Measurements from ENCODE around the gene ALKBH6.

The ALKBH6 gene

DNA sequence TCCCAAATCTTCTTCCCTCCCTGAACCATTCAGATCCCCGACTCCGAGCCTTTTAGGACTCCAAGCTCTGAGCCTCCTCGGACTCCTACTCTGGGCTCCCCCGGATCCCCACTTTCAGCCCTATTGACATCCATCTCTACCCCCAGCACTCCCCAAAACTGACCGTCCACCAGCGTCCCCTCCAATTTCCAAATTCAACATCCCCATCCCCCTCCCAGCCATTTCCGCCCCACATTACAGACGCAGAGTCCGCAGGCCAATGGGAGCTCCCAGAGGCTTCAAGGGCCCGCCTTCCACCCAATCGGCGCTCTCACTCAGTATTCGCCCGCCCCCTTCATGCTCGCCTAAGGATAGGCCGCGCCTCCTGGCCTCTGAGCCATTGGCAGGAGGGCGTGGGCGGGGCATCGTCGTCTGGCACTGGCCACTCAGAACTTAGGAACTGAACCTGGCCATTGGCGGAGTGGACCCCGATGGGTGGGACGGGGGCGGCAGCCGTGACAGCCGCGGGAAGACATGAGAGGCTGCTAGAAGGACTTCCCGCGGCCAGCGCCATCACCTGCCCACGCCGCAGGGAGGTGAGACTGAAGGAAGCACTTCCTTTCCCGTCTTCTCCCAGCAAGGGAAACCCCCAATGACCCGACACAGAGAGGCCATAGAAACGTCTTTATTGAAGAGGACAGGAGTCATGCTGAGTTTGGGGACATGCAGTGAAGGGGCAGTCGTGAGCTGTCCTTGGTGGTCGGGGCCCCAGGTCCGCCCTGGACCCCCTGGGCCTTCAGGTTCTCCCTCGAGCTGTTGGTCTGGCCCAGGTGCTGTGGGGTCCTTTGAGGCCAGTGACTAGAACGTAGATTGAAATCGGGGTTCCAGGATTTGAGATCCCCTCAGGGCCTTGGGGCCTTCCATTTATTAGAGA is at the start of gene ALKBH6 (continued):
- TF ChIP-seq KLF1 (tag by site-specific recombination; IDR thresholded peaks at IDR 0.05) (peak; percentile 56; the same call in 1 of the 2 replicates), ZXDB (tag by site-specific recombination; IDR thresholded peaks at IDR 0.05) (peak; percentile 76), ZNF341 (tag by site-specific recombination; IDR thresholded peaks at IDR 0.05; ENCODE audit: low read depth) (peak; percentile 100), ZNF561 (tag by site-specific recombination; IDR thresholded peaks at IDR 0.05; ENCODE audit: borderline replicate concordance) (peak; percentile 91), ZFHX2 (tag by site-specific recombination; conservative IDR thresholded peaks at IDR 0.05) (peak; percentile 98), SP2 (tag by site-specific recombination; IDR thresholded peaks at IDR 0.05) (peak; percentile 100), ZNF112 (tag by site-specific recombination; IDR thresholded peaks at IDR 0.05) (no peak), KLF8 (tag by site-specific recombination; IDR thresholded peaks at IDR 0.05) (peak; percentile 88), MZF1 (tag by site-specific recombination; IDR thresholded peaks at IDR 0.05; ENCODE audit: borderline replicate concordance) (peak; percentile 88), EGR2 (tag by site-specific recombination; IDR thresholded peaks at IDR 0.05; ENCODE audit: low read depth) (peak; percentile 98), ZNF391 (tag by site-specific recombination; IDR thresholded peaks at IDR 0.05; ENCODE audit: borderline replicate concordance, low read depth) (peak; percentile 77), WT1 (tag by site-specific recombination; IDR thresholded peaks at IDR 0.05) (peak; percentile 50), ZBTB7A (tag by site-specific recombination; IDR thresholded peaks at IDR 0.05; ENCODE audit: low read depth) (peak; percentile 92)
- TF ChIP-seq, protein P1, sequence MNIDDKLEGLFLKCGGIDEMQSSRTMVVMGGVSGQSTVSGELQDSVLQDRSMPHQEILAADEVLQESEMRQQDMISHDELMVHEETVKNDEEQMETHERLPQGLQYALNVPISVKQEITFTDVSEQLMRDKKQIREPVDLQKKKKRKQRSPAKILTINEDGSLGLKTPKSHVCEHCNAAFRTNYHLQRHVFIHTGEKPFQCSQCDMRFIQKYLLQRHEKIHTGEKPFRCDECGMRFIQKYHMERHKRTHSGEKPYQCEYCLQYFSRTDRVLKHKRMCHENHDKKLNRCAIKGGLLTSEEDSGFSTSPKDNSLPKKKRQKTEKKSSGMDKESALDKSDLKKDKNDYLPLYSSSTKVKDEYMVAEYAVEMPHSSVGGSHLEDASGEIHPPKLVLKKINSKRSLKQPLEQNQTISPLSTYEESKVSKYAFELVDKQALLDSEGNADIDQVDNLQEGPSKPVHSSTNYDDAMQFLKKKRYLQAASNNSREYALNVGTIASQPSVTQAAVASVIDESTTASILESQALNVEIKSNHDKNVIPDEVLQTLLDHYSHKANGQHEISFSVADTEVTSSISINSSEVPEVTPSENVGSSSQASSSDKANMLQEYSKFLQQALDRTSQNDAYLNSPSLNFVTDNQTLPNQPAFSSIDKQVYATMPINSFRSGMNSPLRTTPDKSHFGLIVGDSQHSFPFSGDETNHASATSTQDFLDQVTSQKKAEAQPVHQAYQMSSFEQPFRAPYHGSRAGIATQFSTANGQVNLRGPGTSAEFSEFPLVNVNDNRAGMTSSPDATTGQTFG (tag by site-specific recombination; IDR thresholded peaks at IDR 0.05; ENCODE audit: borderline replicate concordance): no peak
- TF ChIP-seq, protein P2, sequence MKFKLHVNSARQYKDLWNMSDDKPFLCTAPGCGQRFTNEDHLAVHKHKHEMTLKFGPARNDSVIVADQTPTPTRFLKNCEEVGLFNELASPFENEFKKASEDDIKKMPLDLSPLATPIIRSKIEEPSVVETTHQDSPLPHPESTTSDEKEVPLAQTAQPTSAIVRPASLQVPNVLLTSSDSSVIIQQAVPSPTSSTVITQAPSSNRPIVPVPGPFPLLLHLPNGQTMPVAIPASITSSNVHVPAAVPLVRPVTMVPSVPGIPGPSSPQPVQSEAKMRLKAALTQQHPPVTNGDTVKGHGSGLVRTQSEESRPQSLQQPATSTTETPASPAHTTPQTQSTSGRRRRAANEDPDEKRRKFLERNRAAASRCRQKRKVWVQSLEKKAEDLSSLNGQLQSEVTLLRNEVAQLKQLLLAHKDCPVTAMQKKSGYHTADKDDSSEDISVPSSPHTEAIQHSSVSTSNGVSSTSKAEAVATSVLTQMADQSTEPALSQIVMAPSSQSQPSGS (tag by site-specific recombination; IDR thresholded peaks at IDR 0.05; ENCODE audit: low read depth): no peak
- TF ChIP-seq, protein P3, sequence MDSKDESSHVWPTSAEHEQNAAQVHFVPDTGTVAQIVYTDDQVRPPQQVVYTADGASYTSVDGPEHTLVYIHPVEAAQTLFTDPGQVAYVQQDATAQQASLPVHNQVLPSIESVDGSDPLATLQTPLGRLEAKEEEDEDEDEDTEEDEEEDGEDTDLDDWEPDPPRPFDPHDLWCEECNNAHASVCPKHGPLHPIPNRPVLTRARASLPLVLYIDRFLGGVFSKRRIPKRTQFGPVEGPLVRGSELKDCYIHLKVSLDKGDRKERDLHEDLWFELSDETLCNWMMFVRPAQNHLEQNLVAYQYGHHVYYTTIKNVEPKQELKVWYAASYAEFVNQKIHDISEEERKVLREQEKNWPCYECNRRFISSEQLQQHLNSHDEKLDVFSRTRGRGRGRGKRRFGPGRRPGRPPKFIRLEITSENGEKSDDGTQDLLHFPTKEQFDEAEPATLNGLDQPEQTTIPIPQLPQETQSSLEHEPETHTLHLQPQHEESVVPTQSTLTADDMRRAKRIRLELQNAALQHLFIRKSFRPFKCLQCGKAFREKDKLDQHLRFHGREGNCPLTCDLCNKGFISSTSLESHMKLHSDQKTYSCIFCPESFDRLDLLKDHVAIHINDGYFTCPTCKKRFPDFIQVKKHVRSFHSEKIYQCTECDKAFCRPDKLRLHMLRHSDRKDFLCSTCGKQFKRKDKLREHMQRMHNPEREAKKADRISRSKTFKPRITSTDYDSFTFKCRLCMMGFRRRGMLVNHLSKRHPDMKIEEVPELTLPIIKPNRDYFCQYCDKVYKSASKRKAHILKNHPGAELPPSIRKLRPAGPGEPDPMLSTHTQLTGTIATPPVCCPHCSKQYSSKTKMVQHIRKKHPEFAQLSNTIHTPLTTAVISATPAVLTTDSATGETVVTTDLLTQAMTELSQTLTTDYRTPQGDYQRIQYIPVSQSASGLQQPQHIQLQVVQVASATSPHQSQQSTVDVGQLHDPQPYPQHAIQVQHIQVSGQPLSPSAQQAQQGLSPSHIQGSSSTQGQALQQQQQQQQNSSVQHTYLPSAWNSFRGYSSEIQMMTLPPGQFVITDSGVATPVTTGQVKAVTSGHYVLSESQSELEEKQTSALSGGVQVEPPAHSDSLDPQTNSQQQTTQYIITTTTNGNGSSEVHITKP (tag by site-specific recombination; IDR thresholded peaks at IDR 0.05): peak; percentile 100
- TF ChIP-seq, protein P4, sequence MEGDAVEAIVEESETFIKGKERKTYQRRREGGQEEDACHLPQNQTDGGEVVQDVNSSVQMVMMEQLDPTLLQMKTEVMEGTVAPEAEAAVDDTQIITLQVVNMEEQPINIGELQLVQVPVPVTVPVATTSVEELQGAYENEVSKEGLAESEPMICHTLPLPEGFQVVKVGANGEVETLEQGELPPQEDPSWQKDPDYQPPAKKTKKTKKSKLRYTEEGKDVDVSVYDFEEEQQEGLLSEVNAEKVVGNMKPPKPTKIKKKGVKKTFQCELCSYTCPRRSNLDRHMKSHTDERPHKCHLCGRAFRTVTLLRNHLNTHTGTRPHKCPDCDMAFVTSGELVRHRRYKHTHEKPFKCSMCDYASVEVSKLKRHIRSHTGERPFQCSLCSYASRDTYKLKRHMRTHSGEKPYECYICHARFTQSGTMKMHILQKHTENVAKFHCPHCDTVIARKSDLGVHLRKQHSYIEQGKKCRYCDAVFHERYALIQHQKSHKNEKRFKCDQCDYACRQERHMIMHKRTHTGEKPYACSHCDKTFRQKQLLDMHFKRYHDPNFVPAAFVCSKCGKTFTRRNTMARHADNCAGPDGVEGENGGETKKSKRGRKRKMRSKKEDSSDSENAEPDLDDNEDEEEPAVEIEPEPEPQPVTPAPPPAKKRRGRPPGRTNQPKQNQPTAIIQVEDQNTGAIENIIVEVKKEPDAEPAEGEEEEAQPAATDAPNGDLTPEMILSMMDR (tag by site-specific recombination; IDR thresholded peaks at IDR 0.05): peak; percentile 81
- TF ChIP-seq, protein P5, sequence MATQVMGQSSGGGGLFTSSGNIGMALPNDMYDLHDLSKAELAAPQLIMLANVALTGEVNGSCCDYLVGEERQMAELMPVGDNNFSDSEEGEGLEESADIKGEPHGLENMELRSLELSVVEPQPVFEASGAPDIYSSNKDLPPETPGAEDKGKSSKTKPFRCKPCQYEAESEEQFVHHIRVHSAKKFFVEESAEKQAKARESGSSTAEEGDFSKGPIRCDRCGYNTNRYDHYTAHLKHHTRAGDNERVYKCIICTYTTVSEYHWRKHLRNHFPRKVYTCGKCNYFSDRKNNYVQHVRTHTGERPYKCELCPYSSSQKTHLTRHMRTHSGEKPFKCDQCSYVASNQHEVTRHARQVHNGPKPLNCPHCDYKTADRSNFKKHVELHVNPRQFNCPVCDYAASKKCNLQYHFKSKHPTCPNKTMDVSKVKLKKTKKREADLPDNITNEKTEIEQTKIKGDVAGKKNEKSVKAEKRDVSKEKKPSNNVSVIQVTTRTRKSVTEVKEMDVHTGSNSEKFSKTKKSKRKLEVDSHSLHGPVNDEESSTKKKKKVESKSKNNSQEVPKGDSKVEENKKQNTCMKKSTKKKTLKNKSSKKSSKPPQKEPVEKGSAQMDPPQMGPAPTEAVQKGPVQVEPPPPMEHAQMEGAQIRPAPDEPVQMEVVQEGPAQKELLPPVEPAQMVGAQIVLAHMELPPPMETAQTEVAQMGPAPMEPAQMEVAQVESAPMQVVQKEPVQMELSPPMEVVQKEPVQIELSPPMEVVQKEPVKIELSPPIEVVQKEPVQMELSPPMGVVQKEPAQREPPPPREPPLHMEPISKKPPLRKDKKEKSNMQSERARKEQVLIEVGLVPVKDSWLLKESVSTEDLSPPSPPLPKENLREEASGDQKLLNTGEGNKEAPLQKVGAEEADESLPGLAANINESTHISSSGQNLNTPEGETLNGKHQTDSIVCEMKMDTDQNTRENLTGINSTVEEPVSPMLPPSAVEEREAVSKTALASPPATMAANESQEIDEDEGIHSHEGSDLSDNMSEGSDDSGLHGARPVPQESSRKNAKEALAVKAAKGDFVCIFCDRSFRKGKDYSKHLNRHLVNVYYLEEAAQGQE (tag by site-specific recombination; IDR thresholded peaks at IDR 0.05): peak; percentile 99
- TF ChIP-seq, protein P6, sequence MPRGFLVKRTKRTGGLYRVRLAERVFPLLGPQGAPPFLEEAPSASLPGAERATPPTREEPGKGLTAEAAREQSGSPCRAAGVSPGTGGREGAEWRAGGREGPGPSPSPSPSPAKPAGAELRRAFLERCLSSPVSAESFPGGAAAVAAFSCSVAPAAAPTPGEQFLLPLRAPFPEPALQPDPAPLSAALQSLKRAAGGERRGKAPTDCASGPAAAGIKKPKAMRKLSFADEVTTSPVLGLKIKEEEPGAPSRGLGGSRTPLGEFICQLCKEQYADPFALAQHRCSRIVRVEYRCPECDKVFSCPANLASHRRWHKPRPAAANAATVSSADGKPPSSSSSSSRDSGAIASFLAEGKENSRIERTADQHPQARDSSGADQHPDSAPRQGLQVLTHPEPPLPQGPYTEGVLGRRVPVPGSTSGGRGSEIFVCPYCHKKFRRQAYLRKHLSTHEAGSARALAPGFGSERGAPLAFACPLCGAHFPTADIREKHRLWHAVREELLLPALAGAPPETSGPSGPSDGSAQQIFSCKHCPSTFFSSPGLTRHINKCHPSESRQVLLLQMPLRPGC (tag by site-specific recombination; IDR thresholded peaks at IDR 0.05): peak; percentile 62; the same call in 1 of the 2 replicates
- TF ChIP-seq, protein P7, sequence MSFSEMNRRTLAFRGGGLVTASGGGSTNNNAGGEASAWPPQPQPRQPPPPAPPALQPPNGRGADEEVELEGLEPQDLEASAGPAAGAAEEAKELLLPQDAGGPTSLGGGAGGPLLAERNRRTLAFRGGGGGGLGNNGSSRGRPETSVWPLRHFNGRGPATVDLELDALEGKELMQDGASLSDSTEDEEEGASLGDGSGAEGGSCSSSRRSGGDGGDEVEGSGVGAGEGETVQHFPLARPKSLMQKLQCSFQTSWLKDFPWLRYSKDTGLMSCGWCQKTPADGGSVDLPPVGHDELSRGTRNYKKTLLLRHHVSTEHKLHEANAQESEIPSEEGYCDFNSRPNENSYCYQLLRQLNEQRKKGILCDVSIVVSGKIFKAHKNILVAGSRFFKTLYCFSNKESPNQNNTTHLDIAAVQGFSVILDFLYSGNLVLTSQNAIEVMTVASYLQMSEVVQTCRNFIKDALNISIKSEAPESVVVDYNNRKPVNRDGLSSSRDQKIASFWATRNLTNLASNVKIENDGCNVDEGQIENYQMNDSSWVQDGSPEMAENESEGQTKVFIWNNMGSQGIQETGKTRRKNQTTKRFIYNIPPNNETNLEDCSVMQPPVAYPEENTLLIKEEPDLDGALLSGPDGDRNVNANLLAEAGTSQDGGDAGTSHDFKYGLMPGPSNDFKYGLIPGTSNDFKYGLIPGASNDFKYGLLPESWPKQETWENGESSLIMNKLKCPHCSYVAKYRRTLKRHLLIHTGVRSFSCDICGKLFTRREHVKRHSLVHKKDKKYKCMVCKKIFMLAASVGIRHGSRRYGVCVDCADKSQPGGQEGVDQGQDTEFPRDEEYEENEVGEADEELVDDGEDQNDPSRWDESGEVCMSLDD (tag by site-specific recombination; IDR thresholded peaks at IDR 0.05): peak; percentile 91

Measured in HEK293 (cell line).